HepG2 (cell line): ENCODE results near the gene CNGA1. TPM values are rescaled to one million over a fixed set of nuclear protein-coding genes. Genes with fewer than 3 reads are reported as not detected.

ENCODE experiments used
- ARID5B ChIP-seq: IDR thresholded peaks from 2 replicates; pipeline ENCODE4 v1.4.0; 2020; ENCODE audit warnings: mild to moderate bottlenecking, missing genetic modification reagents
- CCAR2 ChIP-seq: fragments of 200-400 bp; formaldehyde crosslinking; optimal IDR thresholded peaks from 2 replicates; pipeline ENCODE3; 2018; ENCODE audit warnings: low read depth, mild to moderate bottlenecking, low read length, moderate library complexity
- MAZ ChIP-seq, 2 experiments: sonication (generic) in 1 of 2; formaldehyde crosslinking in 1 of 2; IDR thresholded peaks; 2 replicates each; pipeline versions ENCODE4 v1.5.0 to v1.6.1; 2012 to 2020; ENCODE audit warnings: low read depth in 2 of 2, mild to moderate bottlenecking in 2 of 2, borderline replicate concordance in 1 of 2, improper control_type of control experiment in 1 of 2, low read length in 1 of 2, missing genetic modification reagents in 1 of 2, moderate library complexity in 1 of 2
- MEIS1 ChIP-seq: sonication (generic); formaldehyde crosslinking; IDR thresholded peaks from 2 replicates; pipeline ENCODE4 v1.9.0; 2021; ENCODE audit warnings: mild to moderate bottlenecking, missing genetic modification reagents, moderate library complexity, borderline replicate concordance
- RAD51 ChIP-seq: fragments of 450-650 bp; IDR thresholded peaks from 2 replicates; pipeline ENCODE4 v1.6.1; 2016; ENCODE audit warnings: borderline replicate concordance
- RFX5 ChIP-seq: IDR thresholded peaks from 2 replicates; pipeline ENCODE4 v1.6.1; 2011; ENCODE audit warnings: low read depth, low read length, improper control_type of control experiment
- ZBTB26 ChIP-seq: IDR thresholded peaks from 2 replicates; pipeline ENCODE4 v1.6.1; 2016; ENCODE audit warnings: missing compliant biosample characterization, missing genetic modification reagents, borderline replicate concordance
- ZFP41 ChIP-seq: sonication (generic); formaldehyde crosslinking; IDR thresholded peaks from 2 replicates; pipeline ENCODE4 v1.4.0; 2020; ENCODE audit warnings: mild to moderate bottlenecking, missing genetic modification reagents, borderline replicate concordance
- ZHX1 ChIP-seq: sonication (generic); formaldehyde crosslinking; IDR thresholded peaks from 2 replicates; pipeline ENCODE4 v1.8.1; 2022; ENCODE audit warnings: low read depth, mild to moderate bottlenecking, missing genetic modification reagents
- ZNF207 ChIP-seq: fragments of 450-650 bp; IDR thresholded peaks from 2 replicates; pipeline ENCODE4 v1.6.1; 2016; ENCODE audit warnings: antibody characterized with exemption, borderline replicate concordance
- ZNF256 ChIP-seq: sonication (generic); formaldehyde crosslinking; conservative IDR thresholded peaks from 2 replicates; pipeline ENCODE4 v1.4.0; 2020; ENCODE audit warnings: missing genetic modification reagents
- ZNF710 ChIP-seq: sonication (generic); formaldehyde crosslinking; IDR thresholded peaks from 2 replicates; pipeline ENCODE4 v1.5.0; 2020; ENCODE audit warnings: mild to moderate bottlenecking, missing genetic modification reagents, borderline replicate concordance
- polyA plus RNA-seq, 8 experiments: library from polyadenylated mRNA; depleted of rRNA in 3 of 8; stranded (reverse) in 7 of 8; unstranded in 1 of 8; fragments of >200 nt; fragmentation: Illumina TruSeq in 4 of 8; extraction: Trizol in 4 of 8; gene quantifications; 2 replicates each; pipeline versions ENCODE4 v1.2.1 to v1.2.3, GENCODE V29; 2011 to 2016; ENCODE audit warnings: low read depth in 4 of 8, missing spikeins in 1 of 8, mixed read lengths in 1 of 8; ENCODE audit not compliant: insufficient read depth in 1 of 8
- total RNA-seq, 5 experiments: library from RNA; depleted of rRNA; stranded (reverse); fragments of >200 nt; fragmentation: Illumina TruSeq; extraction: Trizol; gene quantifications; 2 replicates each; pipeline ENCODE4 v1.2.3, GENCODE V29; 2016; ENCODE audit warnings: low read depth in 1 of 5

CNGA1 gene
- total and polyA plus RNA-seq, 2 of the 13 experiments (the other 11 are each of a cell fraction or from before 2014, with no cell fraction given): 0.22 to 0.40 TPM

GRCh38 chr4:48016141-48017107 is at the start of gene CNGA1, which contains the start of gene NIPAL1 (continued):
- TF ChIP-seq ZHX1 (CRISPR knock-in tag): 0 out of 2 replicates have a peak, but pooled peaks have one; percentile 16
- TF ChIP-seq CCAR2: no peak
- TF ChIP-seq ZBTB26: no peak
- TF ChIP-seq ZNF207: no peak
- TF ChIP-seq ZNF256 (CRISPR knock-in tag): no peak
- no peak for TF ChIP-seq RFX5
- no peak for TF ChIP-seq RAD51
- TF ChIP-seq ZFP41: no peak
- peak; percentile 59; the same call in 1 of the 2 replicates for TF ChIP-seq ARID5B (CRISPR knock-in tag)
- peak; percentile 54; the same call in 1 of the 2 replicates for TF ChIP-seq MEIS1 (CRISPR knock-in tag)
- 0 out of 2 replicates have a peak, but pooled peaks have one; percentile 23 for TF ChIP-seq MAZ (IDR thresholded peaks at IDR 0.05; ENCODE audit: borderline replicate concordance, low read depth, low read length)
- TF ChIP-seq MAZ (CRISPR knock-in tag; IDR thresholded peaks at IDR 0.05; ENCODE audit: low read depth): peak; percentile 69
- no peak for TF ChIP-seq ZNF710 (CRISPR knock-in tag)
